Smooth muscle cell of bladder (primary cell): ENCODE measurements around the gene ODAPH. TPM values are rescaled to one million over a fixed set of nuclear protein-coding genes. Genes with fewer than 3 reads are reported as not detected.

Source experiments
- total RNA-seq: library from RNA; depleted of rRNA; stranded (reverse); fragments of >200 nt; gene quantifications from 2 replicates; pipeline ENCODE4 v1.2.3, GENCODE V29; 2014

ODAPH gene
- total RNA-seq, result not detected in 2 replicates

DNA sequence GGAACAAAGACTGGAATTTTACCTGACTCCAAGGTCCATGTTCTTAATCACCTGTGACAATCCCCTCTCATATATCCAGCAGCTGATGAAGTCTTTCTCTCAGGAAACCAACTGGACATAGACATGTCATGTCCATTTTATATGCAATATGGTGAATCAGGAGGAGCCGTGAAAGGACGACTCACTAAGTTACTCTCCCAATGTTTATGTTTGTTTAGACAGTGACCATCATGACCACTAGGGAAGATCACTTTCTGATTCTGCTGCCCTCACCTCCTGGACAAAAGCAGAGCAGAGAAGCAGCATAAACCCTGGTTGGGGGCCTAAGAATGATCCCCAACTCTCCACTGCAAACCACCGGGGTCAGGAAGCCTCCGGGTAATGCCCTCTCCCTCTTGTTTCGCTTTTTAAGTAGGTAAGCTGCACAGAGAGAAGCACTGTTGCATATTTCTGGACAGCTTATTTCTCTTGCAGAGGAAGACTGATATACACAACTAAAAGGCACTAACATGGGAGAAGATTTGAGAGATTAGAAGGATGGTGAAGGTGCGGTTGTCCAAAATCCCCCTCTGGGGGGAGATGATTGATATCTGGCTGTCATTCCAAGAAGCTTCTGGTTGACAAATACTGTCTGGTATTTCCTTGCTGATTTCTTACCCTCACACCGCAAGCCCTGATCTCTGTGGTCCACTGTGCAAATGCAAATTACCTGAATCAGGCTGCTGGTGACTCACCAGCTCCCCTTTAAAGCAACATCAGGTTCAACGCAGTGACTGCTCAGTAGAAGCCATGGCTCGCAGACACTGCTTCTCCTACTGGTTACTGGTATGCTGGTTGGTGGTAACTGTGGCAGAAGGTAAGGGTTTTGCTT, at the start of gene ODAPH:
ODAPH (plus strand) TSS at position 773 of the 871 bp plus-strand sequence; CDS start at position 790, 17 bp downstream.

GRCh38 chr4:75514131-75514948, 41.5 kb upstream of the ODAPH start, which contains the start of the genes RCHY1 and THAP6:
RCHY1 (minus strand) TSS chr4:75514403; CDS start chr4:75514286, 117 bp downstream.
THAP6 (plus strand) TSS chr4:75514473; CDS start chr4:75515453, 980 bp downstream.

Other genes with a start within 250 kb of the ODAPH start
- 29.0 and 30.3 TPM in 2 replicates for gene RCHY1, start 41.7 kb upstream of the ODAPH start, total RNA-seq
- gene THAP6, start 41.6 kb upstream of the ODAPH start, total RNA-seq, result 10.5 and 11.1 TPM in 2 replicates
- gene CDKL2, start 74.5 kb downstream of the ODAPH start, total RNA-seq, result 0.14 and 0.55 TPM in 2 replicates
- gene G3BP2, start 117.3 kb downstream of the ODAPH start, total RNA-seq, result 101 and 166 TPM in 2 replicates
- 118 and 130 TPM in 2 replicates for gene USO1, start 168.5 kb downstream of the ODAPH start, total RNA-seq